Activated CD4-positive, alpha-beta T cell treated with anti-CD3 and anti-CD28 coated beads, Interleukin-10, Interleukin-2, amounts not matched to agents 100 ng/mL and 50 ng/mL, durations not matched to agents 16 hours and 8 hours (primary cell): ENCODE results near the gene GGNBP2.
"Not testable (repeated sequence)": the region's sequence is repeated elsewhere in the genome, so short reads cannot be mapped to it uniquely, and the experiment has no call there.

ENCODE experiments used
- DNase-seq: peaks from one replicate; pipeline ENCODE4 v3.0.0-alpha.2; 2020

Gene GGNBP2

DNA sequence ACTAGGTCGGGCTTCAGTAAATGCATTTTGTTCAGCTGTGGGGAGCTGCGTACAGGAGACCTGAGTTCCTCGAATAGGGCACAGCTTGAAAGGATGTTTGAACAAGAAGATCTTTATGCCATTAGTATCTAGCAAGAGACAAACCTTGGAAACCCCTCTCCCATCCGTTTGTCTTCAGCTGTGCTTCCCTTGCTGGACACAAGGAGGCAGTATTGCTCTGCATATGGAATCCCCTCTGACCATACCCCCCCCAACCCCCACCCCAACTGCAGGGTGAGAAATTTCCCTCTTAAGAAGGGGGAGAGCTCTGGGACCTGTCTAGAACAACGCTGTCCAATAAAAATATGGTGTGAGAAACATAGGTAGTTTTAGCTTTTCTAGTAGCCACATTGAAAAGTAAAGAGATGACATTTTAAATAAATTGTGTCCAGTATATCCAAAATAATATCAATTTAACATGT, 58.2 kb downstream of the GGNBP2 start:
- peak; percentile 84 for DNase-seq

DNA sequence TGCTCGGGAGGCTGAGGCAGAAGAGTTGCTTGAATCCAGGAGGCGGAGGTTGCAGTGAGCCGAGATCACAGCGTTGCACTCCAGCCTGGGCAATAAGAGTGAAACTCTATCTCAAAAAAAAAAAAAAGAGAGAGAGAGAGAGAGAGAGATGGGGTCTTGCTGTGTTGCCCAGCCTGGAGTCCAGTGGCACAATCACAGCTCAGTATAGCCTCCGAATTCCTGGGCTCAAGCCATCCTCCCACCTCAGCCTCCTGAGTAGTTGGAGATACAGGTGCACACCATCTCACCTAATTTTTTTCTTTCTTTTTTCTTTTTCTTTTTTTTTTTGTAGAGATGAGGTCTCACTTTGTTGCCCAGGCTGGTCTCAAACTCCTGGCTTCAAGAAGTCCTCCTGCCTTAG, 60.3 kb downstream of the GGNBP2 start:
- DNase-seq = not testable (repeated sequence)

- DNase-seq = no peak
These were observed 63.6 kb downstream of the GGNBP2 start for GRCh38 chr17:36608280-36608679.

DNA sequence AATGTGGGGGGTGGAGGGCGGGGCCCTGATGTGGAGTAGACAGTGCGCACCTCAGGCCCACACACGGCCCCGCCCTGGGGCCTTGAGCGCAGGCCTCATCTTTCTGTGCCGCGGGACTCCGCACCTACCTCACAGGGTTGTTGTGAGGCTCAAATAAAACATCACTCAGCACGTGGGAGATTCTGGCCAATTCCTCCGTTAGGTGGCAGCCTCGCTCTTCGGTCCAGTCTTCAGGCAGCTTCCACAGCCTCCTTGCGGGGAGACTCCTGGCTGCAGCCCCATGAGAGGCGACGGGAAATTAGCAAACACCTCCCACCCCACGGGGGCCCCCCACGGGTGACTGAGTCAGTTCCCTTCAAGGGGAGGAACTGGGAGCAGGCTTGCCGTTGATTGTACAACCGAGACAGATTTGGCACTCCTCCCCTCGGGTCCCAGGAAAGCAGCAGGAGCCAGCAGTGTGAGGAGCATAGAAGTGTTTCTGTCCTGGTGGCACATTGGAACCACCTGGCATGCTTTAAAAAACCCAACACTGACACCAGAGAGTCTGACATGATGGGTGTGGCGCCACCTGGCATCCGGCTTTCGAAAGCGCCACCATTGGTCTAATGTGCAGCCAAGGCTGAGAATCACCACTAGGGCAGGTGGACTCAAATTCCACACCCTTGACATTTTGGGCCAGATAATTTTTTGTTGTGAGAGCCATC, 64.2 kb downstream of the GGNBP2 start:
- peak; percentile 29 for DNase-seq

GRCh38 chr17:36609498-36609862, 64.8 kb downstream of the GGNBP2 start:
- no peak for DNase-seq

GRCh38 chr17:36610474-36610873, 65.8 kb downstream of the GGNBP2 start:
- no peak for DNase-seq

- DNase-seq = no peak
These were observed 66.8 kb downstream of the GGNBP2 start for GRCh38 chr17:36611345-36612072.

DNA sequence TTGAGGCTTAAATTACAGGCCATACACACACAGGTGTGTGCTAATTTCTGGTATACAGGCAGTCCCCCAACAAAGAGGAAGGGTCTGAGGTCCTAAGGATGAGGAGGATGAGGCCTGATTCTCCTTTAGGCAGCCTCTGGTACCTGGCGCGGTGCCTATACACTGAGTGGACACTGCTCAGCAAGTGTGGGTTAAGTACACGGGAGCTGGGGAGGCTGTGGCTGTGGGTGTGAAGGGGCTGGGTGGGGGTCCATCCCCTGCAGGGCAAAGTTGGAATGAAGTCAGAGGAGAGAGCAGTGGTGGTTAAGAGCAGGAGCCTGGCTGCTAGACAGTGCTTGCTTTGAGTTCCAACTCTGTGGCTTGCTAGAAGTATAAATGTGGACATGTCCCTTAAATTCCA, 67.6 kb downstream of the GGNBP2 start:
- no peak for DNase-seq

- DNase-seq = no peak
These were observed 68.4 kb downstream of the GGNBP2 start for GRCh38 chr17:36613155-36613554.

DNA sequence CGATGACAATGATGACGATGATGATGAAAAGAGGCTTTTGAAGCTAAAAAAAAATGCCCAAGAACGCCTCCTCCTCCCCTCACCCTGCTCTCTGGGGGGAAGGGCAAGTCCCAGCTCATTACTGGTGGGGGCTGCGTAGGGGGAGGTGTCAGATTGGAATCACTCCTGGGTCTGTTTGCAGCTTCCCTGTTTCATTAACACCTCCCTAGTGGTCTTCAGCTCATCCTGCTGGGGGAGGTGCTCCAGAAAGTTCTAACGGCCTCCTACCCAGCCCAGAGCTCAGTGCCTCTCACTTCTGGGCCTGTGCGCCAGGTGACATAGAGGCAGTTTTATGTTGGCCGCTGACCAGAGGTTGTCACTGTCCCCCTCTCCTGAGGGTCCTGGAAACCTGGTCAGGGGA, 69.4 kb downstream of the GGNBP2 start:
- DNase-seq = no peak

- no peak for DNase-seq
These were observed 70.2 kb downstream of the GGNBP2 start for GRCh38 chr17:36614933-36615332.

DNA sequence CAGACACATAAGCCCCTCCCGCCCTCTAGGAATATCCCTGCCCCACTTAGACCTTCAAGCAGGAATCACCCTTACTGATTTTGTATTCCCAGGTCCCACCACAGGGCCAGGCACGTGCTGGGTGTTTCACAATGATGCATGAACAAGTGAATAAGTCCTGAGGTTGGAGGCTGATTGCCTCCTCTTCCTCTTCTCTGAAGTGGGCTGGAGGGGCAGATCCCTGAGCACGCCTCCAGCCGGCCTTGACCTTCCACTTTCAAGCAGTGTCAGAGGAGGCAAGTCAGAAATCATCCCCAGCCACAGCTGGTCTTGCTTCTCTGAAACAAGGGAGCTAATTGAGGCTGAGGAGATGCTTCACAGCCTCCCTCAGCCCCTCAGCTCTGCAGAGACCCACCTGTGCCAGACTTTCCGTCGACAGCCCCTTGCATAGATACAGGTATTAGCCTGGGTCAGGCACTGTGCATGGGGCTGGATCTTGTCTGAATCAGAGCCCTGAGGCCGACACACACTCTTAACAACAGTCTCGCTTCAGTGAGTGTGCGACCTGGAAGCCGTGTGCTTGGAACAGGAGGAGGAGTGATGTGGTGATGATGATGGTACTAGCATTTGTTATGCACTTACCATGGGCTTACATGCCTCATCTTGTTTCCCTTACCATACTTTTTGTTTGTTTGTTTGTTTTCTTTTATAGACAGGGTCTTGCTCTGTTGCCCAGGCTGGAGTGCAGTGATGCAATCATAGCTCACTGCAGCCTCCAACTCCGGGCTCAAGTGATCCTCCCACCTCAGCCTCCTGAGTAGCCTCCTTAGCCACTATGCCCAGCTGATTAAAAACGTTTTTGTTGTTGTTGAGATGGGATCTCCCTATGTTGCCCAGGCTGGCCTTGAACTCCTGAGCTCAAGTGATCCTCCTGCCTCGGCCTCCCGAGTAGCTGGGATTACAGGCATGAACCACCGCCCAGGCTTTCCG, 71.6 kb downstream of the GGNBP2 start:
- no peak for DNase-seq

GRCh38 chr17:36617773-36618172, 73.1 kb downstream of the GGNBP2 start:
- DNase-seq = no peak

GRCh38 chr17:36623281-36623680, 78.6 kb downstream of the GGNBP2 start:
- no peak for DNase-seq

- no peak for DNase-seq
These were observed 80.5 kb downstream of the GGNBP2 start for GRCh38 chr17:36625188-36625587.

DNA sequence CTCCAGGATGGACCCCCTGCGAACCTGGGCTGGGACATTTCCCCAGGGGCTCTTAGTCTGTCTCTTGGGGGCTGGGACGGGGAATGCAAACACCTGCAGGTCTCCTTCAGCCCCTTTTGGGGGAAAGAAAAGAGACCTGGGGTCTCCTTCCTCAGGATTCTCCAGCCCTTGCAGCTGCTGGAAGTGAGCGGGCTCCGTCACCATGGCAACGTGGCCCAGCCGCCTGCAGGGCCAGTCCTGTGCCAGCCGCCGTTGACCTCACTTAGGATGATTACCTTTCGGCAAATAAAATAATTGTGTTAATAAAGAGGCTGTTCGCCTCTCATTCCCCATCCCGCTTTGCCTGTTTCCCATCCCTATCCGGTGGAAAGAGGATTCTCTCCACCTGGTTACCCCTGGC, 82.4 kb downstream of the GGNBP2 start:
- DNase-seq = no peak

DNA sequence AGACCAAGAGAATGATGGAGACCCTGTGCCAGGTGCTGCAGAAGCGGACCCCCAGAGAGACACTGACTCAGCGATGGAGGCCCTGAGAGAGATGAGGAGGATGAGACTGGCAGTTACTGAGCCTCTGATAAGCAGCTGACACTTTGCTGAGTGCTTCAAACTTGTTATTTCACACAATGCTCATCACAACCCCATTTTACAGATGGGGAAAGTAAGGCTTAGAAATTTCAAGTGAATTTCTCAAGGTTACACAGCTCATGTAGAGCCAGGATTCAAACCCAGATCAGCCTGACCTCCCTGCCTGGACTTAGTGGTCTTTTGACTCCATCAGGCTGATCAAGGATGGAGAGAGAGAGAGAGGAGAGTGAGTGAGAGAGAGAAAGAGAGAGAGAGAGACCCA, 83.9 kb downstream of the GGNBP2 start:
- no peak for DNase-seq

- DNase-seq = peak; percentile 82
These were observed 84.6 kb downstream of the GGNBP2 start for GRCh38 chr17:36629252-36629847.

DNA sequence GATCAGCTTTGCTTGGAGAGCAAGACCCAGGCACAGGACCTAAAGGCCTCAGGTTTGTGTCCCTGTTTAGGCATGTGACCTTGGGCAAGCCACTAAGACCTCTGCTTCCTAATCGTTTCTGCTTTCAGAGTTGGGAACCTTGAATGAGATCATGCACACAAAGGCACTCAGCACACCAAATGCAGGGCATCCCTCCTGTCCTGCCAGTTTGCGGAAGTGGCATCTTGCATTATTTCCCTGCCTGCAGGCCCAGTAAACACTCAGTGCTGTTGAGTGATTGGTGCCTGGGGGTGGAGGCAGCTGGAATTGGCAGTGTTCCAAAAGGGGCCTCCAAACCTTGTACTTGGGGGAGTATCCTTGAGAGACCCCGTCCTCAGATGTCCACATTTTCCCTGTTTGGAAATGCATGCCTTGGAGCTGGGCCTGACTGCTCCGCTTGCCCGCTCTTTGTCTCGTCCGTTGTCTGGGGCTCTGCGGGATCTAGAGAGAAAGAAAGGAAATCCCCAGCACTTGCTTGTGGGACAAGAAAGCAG, 85.3 kb downstream of the GGNBP2 start:
- no peak for DNase-seq

- no peak for DNase-seq
These were observed 86.3 kb downstream of the GGNBP2 start for GRCh38 chr17:36631022-36631421.

GRCh38 chr17:36632916-36633771, 88.4 kb downstream of the GGNBP2 start:
- no peak for DNase-seq
